Measurements from ENCODE around the gene DENND1A. TPM values are rescaled to one million over a fixed set of nuclear protein-coding genes. Genes with fewer than 3 reads are reported as not detected.

DENND1A gene
- total and polyA plus RNA-seq, 4 donors = 7.9 to 22.0 (median 13.9) TPM

GRCh38 chr9:123659358-123659757 is 270.6 kb downstream of the DENND1A start:
- TF ChIP-seq HNF4A (conservative IDR thresholded peaks at IDR 0.05) = no peak
- no peak for TF ChIP-seq MAX (IDR thresholded peaks at IDR 0.05)
- TF ChIP-seq JUND (IDR thresholded peaks at IDR 0.05) = no peak
- no peak for TF ChIP-seq YY1 (IDR thresholded peaks at IDR 0.05)
- no peak for TF ChIP-seq FOXA1 (IDR thresholded peaks at IDR 0.05)
- no peak for TF ChIP-seq ATF3 (IDR thresholded peaks at IDR 0.05)
- no peak for TF ChIP-seq EGR1 (IDR thresholded peaks at IDR 0.05; ENCODE audit: low read depth in 2 of 2)
- no peak for TF ChIP-seq SP1 (IDR thresholded peaks at IDR 0.05)
- no peak for TF ChIP-seq HNF4G (IDR thresholded peaks at IDR 0.05)
- WGBS = 84% methylated on average over 1 of the region's 1 CpG
- no peak overlapping the region for H3K4me3 ChIP-seq (ENCODE audit: low read depth in 1 of 3, low read length in 3 of 3)
- H3K27ac ChIP-seq (ENCODE audit: low read depth in 1 of 2, low read length in 2 of 2) = no peak overlapping the region
- no peak overlapping the region for H3K9ac ChIP-seq (ENCODE audit: low read depth in 1 of 2, low read length in 2 of 2)
- H3K9me3 ChIP-seq (ENCODE audit: control insufficient read depth in 4 of 4, low read length in 3 of 4) = no peaks in the 10 kb centered on the region
- H3K36me3 ChIP-seq (ENCODE audit: control insufficient read depth in 4 of 4, insufficient read depth in 3 of 4, low read depth in 1 of 4, low read length in 3 of 4) = peaks cover 0 to 11% (median 1%) of the 10 kb centered on the region in 4 donors
- no peaks in the 10 kb centered on the region for H3K4me1 ChIP-seq (ENCODE audit: control insufficient read depth in 4 of 4, insufficient read depth in 4 of 4, low read length in 3 of 4)
- no peak for DNase-seq (ENCODE audit: low spot score)
- H3K27me3 ChIP-seq (ENCODE audit: control insufficient read depth in 4 of 4, insufficient read depth in 4 of 4, low read length in 3 of 4) = no peaks in the 10 kb centered on the region

- Histone ChIP-seq H3K27ac (ENCODE audit: low read depth in 1 of 2, low read length in 2 of 2) (no peak overlapping the region), H3K36me3 (ENCODE audit: control insufficient read depth in 4 of 4, insufficient read depth in 3 of 4, low read depth in 1 of 4, low read length in 3 of 4) (peaks cover 0 to 11% (median 1%) of the 10 kb centered on the region in 4 donors), H3K9ac (ENCODE audit: low read depth in 1 of 2, low read length in 2 of 2) (no peak overlapping the region), H3K4me3 (ENCODE audit: low read depth in 1 of 3, low read length in 3 of 3) (no peak overlapping the region), H3K27me3 (ENCODE audit: control insufficient read depth in 4 of 4, insufficient read depth in 4 of 4, low read length in 3 of 4) (no peaks in the 10 kb centered on the region), H3K9me3 (ENCODE audit: control insufficient read depth in 4 of 4, low read length in 3 of 4) (no peaks in the 10 kb centered on the region), H3K4me1 (ENCODE audit: control insufficient read depth in 4 of 4, insufficient read depth in 4 of 4, low read length in 3 of 4) (no peaks in the 10 kb centered on the region)
- TF ChIP-seq SP1 (IDR thresholded peaks at IDR 0.05) (no peak), YY1 (IDR thresholded peaks at IDR 0.05) (no peak), FOXA2 (IDR thresholded peaks at IDR 0.05) (no peak), ATF3 (IDR thresholded peaks at IDR 0.05) (no peak), ZBTB33 (IDR thresholded peaks at IDR 0.05) (no peak), NR2F2 (IDR thresholded peaks at IDR 0.05) (no peak), JUND (IDR thresholded peaks at IDR 0.05) (no peak)
- WGBS = 79% methylated on average over 3 of the region's 3 CpGs
- DNase-seq (ENCODE audit: low spot score) = no peak
Observed at GRCh38 chr9:123658792-123659191, 271.1 kb downstream of the DENND1A start.

GRCh38 chr9:123657941-123658340 is 272.0 kb downstream of the DENND1A start:
- DNase-seq (ENCODE audit: low spot score) = no peak
- H3K4me3 ChIP-seq (ENCODE audit: low read depth in 1 of 3, low read length in 3 of 3) = no peak overlapping the region
- no peak for TF ChIP-seq TAF1 (conservative IDR thresholded peaks at IDR 0.05)
- no peak for TF ChIP-seq MAX (IDR thresholded peaks at IDR 0.05)
- no peak for TF ChIP-seq RAD21 (IDR thresholded peaks at IDR 0.05)
- TF ChIP-seq GABPA (IDR thresholded peaks at IDR 0.05 in 1 of 2, conservative IDR thresholded peaks at IDR 0.05 in 1 of 2) = no peak
- TF ChIP-seq SP1 (IDR thresholded peaks at IDR 0.05) = no peak
- no peak for TF ChIP-seq RXRA (IDR thresholded peaks at IDR 0.05)
- TF ChIP-seq JUND (IDR thresholded peaks at IDR 0.05) = no peak
- no peak for TF ChIP-seq ATF3 (IDR thresholded peaks at IDR 0.05)
- TF ChIP-seq ZBTB33 (IDR thresholded peaks at IDR 0.05) = no peak
- no peak for TF ChIP-seq NR2F2 (IDR thresholded peaks at IDR 0.05)
- no peak for TF ChIP-seq EGR1 (IDR thresholded peaks at IDR 0.05; ENCODE audit: low read depth in 2 of 2)
- H3K9me3 ChIP-seq (ENCODE audit: control insufficient read depth in 4 of 4, low read length in 3 of 4) = no peaks in the 10 kb centered on the region
- WGBS = 92% methylated on average over 4 of the region's 4 CpGs
- H3K4me1 ChIP-seq (ENCODE audit: control insufficient read depth in 4 of 4, insufficient read depth in 4 of 4, low read length in 3 of 4) = no peaks in the 10 kb centered on the region
- H3K36me3 ChIP-seq (ENCODE audit: control insufficient read depth in 4 of 4, insufficient read depth in 3 of 4, low read depth in 1 of 4, low read length in 3 of 4) = peaks cover 0 to 11% (median 1%) of the 10 kb centered on the region in 4 donors
- no peaks in the 10 kb centered on the region for H3K27me3 ChIP-seq (ENCODE audit: control insufficient read depth in 4 of 4, insufficient read depth in 4 of 4, low read length in 3 of 4)
- no peak overlapping the region for H3K27ac ChIP-seq (ENCODE audit: low read depth in 1 of 2, low read length in 2 of 2)
- no peak overlapping the region for H3K9ac ChIP-seq (ENCODE audit: low read depth in 1 of 2, low read length in 2 of 2)
